ENCODE results near the gene RPL22.

The RPL22 gene

GRCh38 chr1:6180707-6181311, 18.6 kb downstream of the RPL22 start:
- no peak for DNase-seq (ENCODE audit: low read depth)

DNA sequence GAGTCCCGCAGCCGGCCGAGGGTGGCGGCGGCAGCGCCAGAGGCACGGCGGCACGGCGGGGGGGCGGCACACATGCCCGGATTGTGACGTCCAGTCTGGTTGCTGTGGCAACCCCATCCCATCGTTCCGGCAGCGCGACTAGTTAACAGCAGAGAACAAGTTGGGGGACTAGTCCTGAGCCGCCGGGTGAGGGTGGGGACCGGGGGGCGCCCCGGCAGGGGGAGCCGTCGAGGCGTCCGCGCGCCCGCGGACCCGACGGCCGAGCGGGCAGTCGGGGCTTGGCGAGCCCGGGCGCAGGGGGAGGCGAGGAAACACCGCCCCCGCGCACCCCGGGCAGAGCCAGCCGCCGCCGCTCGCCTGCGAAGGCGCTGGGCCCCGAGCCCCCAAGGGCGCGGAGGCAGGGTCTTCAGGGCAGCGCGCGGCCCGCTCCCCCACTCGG, 19.1 kb downstream of the RPL22 start, which contains the start of gene CHD5:
Gene CHD5, minus strand, starts transcription at position 54 of the 439 bp plus-strand sequence. CDS start 298 bp downstream, outside the sequence.
- TF ChIP-seq, protein P1, sequence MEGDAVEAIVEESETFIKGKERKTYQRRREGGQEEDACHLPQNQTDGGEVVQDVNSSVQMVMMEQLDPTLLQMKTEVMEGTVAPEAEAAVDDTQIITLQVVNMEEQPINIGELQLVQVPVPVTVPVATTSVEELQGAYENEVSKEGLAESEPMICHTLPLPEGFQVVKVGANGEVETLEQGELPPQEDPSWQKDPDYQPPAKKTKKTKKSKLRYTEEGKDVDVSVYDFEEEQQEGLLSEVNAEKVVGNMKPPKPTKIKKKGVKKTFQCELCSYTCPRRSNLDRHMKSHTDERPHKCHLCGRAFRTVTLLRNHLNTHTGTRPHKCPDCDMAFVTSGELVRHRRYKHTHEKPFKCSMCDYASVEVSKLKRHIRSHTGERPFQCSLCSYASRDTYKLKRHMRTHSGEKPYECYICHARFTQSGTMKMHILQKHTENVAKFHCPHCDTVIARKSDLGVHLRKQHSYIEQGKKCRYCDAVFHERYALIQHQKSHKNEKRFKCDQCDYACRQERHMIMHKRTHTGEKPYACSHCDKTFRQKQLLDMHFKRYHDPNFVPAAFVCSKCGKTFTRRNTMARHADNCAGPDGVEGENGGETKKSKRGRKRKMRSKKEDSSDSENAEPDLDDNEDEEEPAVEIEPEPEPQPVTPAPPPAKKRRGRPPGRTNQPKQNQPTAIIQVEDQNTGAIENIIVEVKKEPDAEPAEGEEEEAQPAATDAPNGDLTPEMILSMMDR (conservative IDR thresholded peaks at IDR 0.05; ENCODE audit: low read length): no peak
- H3K4me3 ChIP-seq (ENCODE audit: low read length): no peak within 1 kb of the TSS
- no peak for DNase-seq (ENCODE audit: low read depth)

More at GRCh38 chr1:6180707-6181311, 18.6 kb downstream of the RPL22 start:
- H3K4me3 ChIP-seq (ENCODE audit: low read length): no peak overlapping the region
- TF ChIP-seq, protein P1 (conservative IDR thresholded peaks at IDR 0.05; ENCODE audit: low read length): no peak

DNA sequence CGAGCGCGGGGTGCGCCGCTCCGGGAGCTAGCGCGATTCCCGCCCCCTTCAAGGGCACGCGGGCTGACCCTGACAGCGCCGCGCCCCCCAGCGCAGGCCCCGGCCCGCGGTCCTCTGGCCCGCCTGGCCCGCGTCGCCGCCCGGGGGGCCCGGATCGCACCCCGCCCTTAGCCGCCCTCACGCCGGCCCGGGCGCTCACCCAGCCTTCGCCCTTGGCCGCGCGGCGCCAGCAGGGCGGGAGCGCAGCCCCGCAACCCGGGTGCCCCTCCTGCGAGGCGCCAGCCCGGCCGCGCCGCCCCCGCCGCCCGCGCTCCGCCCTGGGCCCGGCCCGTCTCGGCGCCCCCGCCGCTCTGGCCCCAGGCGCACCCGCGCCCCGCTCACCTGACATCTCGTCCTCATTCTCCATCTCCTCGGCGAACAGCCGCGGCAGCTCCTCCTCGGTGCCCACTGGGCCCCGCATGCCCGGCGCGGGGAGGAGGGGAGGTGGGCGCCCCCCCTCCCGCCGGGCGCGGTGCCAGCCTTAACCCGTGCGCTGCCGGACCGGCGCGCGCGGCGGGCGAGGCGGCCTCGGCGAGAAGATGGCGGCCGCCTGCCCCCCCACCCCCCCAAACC, 19.7 kb downstream of the RPL22 start:
- no peak for DNase-seq (ENCODE audit: low read depth)
- no peak overlapping the region for H3K4me3 ChIP-seq (ENCODE audit: low read length)
- TF ChIP-seq, protein P1 (conservative IDR thresholded peaks at IDR 0.05; ENCODE audit: low read length): no peak

DNA sequence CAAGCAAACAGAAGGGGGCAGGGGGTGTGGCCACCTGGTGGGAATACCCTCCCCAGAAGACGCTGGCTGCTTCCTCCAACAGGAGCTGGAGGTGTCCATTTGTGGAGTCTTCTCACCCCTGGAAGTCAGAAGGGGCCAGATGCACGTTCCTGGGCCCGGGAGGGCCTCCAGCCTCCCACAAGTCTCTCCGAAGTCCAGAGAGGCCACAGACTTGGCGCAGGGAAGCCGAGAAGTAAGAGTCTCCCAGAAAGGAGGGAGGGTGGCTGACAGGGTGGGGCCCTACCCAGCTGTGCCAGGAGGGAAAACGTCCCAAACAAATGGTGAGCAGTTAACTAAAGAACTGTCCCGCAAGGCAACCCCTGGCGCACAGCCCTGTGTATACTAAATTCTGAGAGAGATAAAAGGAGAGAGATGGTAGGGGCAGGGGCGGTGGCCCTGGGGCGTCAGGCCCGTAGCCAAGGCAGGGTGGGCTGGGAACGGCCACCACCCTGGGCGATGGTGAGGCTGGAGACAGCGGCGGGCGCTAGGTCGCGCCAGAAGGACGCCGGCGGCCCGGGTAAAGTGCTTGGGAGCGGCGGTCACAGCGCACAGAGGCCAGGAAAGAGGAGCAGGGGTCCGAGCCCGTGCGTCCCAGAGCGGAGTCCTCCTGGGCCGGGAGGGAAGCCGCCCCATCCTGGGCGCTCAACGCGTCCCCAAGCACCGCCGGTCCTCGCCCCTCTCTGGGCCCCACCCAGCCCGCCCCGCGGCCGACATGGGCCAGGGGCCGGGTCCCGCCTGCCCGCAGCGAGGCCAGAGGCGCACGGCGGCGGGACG, 20.4 kb downstream of the RPL22 start:
- no peak overlapping the region for H3K4me3 ChIP-seq (ENCODE audit: low read length)
- TF ChIP-seq, protein P1 (conservative IDR thresholded peaks at IDR 0.05; ENCODE audit: low read length): no peak
- no peak for DNase-seq (ENCODE audit: low read depth)

DNA sequence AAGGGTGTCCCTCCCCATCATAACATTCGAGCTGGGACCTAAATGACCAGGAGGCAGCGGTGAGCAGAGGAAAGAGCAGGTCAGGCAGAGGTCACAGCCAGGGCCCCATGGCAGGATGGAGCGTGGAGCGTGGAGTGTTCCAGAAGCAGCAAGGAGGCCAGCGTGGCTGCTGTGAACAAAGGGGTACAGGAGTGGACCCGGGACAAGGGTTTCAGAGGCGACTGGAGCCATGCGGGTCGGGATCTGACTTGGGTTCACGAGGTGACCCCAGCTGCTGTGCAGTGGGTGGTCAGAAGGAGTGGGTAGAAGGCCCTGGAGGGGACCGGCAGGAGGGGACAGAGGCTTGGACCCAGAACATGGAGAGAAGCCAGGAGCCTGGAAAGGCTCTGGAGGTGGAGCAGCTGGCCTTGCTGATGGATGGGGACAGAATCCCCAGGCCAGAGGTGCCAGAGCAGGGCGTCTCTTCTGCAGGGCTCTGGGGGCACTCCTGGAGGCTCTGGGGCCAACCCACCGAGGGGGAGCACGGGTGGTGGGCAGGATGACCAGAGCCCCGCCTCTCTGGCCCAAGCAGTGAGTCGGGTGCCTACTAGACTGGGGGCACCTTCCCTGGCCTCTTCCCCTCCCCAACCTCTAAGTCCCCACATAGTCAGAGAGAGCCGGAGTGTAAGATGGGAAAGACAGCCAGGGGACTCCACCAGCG, 21.6 kb downstream of the RPL22 start:
- TF ChIP-seq, protein P1 (conservative IDR thresholded peaks at IDR 0.05; ENCODE audit: low read length): no peak
- no peak for DNase-seq (ENCODE audit: low read depth)
- H3K4me3 ChIP-seq (ENCODE audit: low read length): no peak overlapping the region

GRCh38 chr1:6176779-6177178, 22.6 kb downstream of the RPL22 start:
- no peak for DNase-seq (ENCODE audit: low read depth)
- TF ChIP-seq, protein P1 (conservative IDR thresholded peaks at IDR 0.05; ENCODE audit: low read length): no peak
- H3K4me3 ChIP-seq (ENCODE audit: low read length): no peak overlapping the region

Measured in AG10803 (cell line).